Glomerular visceral epithelial cell (primary cell): ENCODE results near the gene ZYG11B.
"Not testable (repeated sequence)": the region's sequence is repeated elsewhere in the genome, so short reads cannot be mapped to it uniquely, and the experiment has no call there.

ENCODE experiments used
- DNase-seq: peaks from one replicate; pipeline ENCODE4 v3.0.0-alpha.2; 2016; ENCODE audit errors: extremely low spot score

Gene ZYG11B

DNA sequence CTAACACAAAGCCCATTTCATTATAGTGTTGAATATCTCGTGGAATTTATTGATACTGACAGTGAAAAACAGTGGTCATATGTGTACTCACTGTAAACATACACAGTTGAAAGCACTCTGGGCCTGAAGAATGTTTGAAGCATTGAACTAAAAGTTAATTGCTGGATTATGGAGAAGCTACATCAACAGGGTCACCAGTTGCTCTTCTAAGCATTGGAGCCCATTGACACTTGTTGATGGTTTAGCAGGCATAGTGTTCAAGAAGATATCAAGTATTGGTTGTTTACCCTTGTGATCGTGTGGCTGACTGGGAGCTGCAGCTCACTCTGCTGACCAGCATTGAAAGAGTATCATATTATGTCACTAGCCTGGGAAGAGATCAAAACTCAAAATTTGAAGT lies 126.6 kb downstream of the ZYG11B start:
- DNase-seq: no peak

DNA sequence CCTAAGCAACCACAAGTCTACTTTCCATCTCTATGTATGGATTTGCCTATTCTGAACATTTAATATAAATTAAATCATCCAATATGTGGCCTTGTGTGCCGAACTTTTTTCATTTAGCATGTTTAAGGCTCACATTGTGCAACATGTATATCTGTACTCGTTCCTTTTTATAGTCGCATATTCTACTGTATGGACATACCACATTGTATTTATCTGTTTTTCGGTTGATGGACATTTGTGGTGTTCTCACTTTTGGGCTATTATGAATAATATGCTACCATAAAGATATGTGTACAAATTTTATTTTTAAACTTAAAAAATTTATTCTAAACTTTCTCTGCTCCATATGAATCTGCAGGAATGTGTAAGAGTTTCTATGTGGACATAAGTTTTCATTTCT lies 129.3 kb downstream of the ZYG11B start:
- DNase-seq: no peak

DNA sequence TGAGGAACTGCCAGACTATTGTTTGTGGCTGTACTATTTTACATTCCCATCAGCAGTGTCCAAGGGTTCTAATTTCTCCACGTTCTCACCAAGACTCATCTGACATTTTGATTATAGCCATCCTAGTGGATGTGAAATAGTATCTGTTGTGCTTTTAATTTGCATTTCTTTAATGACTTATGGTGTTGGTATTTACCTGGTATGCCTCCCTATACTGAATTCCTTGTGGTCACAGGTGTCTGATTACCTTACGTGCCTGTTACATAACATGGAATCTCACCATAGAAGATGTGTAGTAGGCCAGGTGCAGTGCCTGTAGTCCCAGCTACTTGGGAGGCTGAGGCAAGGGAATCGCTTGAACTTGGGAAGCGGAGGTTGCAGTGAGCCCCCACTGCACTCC lies 129.8 kb downstream of the ZYG11B start:
- no peak for DNase-seq

DNA sequence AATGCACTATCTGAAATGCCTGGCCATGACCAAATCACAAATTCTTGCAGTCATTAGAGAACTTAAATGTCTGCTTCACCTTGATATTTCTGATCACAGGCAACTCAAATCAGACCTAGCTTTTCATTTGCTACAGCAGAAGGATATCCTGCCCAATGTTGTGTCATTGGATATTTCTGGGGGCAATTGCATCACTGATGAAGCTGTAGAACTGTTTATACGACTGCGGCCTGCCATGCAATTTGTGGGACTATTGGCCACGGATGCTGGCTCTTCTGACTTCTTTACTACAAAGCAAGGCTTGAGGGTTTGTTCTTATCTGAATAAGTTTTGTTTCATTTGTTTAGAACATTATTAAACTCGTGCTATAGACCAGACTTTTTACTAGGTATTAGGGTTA lies 131.2 kb downstream of the ZYG11B start:
- DNase-seq: no peak

DNA sequence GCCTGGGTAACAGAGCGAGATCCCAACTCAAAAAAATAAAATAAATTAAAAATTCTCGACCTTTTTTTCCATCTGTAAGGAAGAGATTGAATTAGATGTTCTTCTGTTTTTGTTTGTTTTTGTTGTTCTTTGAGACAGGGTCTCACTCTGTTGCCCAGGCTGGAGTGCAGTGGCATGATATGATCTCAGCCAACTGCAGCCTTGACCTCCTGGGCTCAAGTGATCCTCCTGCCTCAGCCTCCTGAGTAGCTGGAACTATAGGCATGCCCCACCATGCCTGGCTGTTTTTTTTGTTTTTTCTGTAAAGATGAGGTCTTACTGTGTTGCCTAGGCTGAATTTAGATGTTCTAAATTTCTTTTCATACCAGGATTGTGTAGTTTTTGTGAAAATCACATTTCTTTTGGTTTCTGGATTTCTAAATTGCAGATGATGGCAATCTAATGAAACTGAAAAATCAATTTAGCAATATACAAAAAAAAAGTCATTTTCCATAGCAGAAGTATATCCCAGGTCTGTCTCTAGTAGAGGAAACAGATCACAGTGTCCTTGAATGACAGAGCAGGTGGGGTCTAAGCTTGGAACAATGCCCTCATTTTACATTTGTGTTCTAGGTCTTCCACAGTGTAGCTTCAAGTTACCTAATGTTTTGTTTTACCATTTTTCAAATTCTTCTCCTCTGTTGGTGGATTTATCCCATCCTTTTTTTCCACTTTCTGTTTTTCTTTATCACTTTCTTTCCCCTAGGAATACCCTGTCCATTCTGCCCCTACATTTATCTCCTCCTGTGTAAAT lies 136.6 kb downstream of the ZYG11B start:
- no peak for DNase-seq

DNA sequence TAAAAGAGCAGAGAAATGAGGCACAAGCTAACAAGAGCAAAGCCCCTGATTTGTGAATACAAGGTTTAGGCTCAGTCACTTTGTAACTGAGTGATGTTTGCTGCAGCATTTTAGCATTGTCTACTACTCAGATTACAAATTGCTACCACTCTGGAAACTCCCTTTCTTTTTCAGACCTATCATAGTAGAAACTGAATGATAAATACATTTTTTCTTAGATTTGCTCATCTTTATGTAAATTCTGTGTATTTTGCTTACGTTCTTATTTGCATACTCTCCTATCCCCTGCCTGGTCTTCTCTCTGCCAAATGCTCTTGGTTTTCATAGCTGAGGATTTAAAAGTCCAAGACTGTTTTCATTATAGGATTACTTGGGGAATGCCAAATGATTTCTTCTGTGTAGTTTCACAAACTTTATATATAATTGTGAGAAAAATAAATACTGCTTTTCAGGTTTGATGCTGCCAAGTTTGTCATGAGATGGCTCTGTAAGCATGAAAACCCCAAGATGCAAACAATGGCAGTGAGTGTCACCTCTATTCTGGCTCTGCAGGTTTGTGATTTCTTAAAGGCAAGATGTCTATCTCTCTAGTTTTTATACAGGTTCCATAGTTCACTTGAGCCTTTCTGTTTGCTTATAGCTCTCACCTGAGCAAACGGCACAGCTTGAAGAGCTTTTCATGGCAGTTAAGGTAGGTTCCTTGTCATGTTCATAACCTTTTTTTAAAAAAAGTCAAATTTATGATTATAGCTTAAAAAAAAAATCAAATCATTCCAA lies 141.0 kb downstream of the ZYG11B start:
- DNase-seq: no peak

DNA sequence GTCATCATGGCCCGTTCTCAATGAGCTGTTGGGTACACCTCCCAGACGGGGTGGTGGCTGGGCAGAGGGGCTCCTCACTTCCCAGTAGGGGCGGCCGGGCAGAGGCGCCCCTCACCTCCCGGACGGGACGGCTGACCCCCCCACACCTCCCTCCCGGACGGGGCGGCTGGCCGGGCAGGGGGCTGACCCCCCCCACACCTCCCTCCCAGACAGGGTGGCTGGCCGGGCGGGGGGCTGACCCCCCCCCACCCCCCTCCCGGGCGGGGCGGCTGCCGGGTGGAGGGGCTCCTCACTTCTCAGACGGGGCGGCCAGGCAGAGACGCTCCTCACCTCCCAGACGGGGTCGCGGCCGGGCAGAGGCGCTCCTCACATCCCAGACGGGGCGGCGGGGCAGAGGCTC lies 143.5 kb downstream of the ZYG11B start:
- DNase-seq: not testable (repeated sequence)

DNA sequence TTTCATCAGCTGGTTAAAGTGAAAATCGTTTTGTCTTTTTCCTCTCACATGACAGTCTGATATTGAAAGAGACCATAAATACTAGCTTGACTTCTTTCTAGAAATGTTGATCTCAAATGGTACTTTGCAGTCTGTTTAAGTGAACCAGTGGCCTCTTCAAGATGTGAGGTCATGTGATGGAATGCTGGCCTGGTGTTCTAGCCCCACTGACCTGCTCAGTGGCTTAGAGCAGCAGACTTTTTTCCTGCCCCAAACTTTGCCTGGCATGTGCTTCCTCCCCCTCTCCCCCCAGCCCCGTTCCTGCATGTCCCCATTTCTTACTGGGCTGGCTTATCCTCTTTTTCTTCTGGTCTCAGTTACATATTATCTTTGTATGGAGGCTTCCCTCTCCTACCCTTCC lies 150.6 kb downstream of the ZYG11B start:
- no peak for DNase-seq
